Stomach (tissue), 9 donors: ENCODE measurements around the gene CPSF7. TPM values are rescaled to one million over a fixed set of nuclear protein-coding genes. Genes with fewer than 3 reads are reported as not detected.
A peak's percentile ranks its signal among the peaks of the same experiment; 100 is the strongest.
"Not testable (repeated sequence)": the region's sequence is repeated elsewhere in the genome, so short reads cannot be mapped to it uniquely, and the experiment has no call there.

Experiments
- DNase-seq, 2 donors: peaks; one replicate each; pipeline versions ENCODE4 v3.0.0 to v3.0.0-alpha.2; 2013 to 2019
- H3K27ac ChIP-seq, 5 donors: fragments of 200-600 bp in 4 of 5; sonication (generic) in 4 of 5; one replicate each; pipeline ENCODE4 v1.5.1; 2013 to 2019; ENCODE audit warnings: mild to moderate bottlenecking in 1 of 5, moderate library complexity in 1 of 5
- H3K27me3 ChIP-seq, 3 donors: fragments of 200-600 bp; sonication (generic); one replicate each; pipeline ENCODE4 v1.5.1; 2017 to 2019; ENCODE audit warnings: mixed run types in 1 of 3
- H3K36me3 ChIP-seq, 4 donors: fragments of 200-600 bp; sonication (generic); 1 replicate in 3 of 4; 2 replicates in 1 of 4; pipeline ENCODE4 v1.5.1; 2016 to 2019
- H3K4me1 ChIP-seq, 4 donors: fragments of 200-600 bp; sonication (generic); one replicate each; pipeline ENCODE4 v1.5.1; 2016 to 2019
- H3K4me3 ChIP-seq, 4 donors: fragments of 200-600 bp; sonication (generic) in 3 of 4; one replicate each; pipeline ENCODE4 v1.5.1; 2016 to 2019; ENCODE audit warnings: mild to moderate bottlenecking in 1 of 4
- H3K9me3 ChIP-seq, 4 donors: fragments of 200-600 bp; sonication (generic); one replicate each; pipeline ENCODE4 v1.5.1; 2016 to 2019
- CTCF ChIP-seq, 7 experiments: fragments of 450-650 bp in 4 of 7; fragments of 200-600 bp in 3 of 7; sonication (generic) in 3 of 7; IDR thresholded peaks; one replicate each; pipeline ENCODE4 v1.5.1; 2016 to 2019; ENCODE audit warnings: antibody characterized with exemption in 7 of 7, control low read depth in 2 of 7, mild to moderate bottlenecking in 1 of 7
- EP300 ChIP-seq: sonication (generic); formaldehyde crosslinking; IDR thresholded peaks from one replicate; pipeline ENCODE4 v1.6.1; 2017; ENCODE audit warnings: antibody characterized with exemption
- POLR2A ChIP-seq, 4 donors: fragments of 450-650 bp; IDR thresholded peaks; one replicate each; pipeline ENCODE4 v1.6.1; 2016; ENCODE audit warnings: antibody characterized with exemption in 4 of 4, control low read depth in 2 of 4, mild to moderate bottlenecking in 1 of 4, moderate library complexity in 1 of 4
- POLR2AphosphoS5 ChIP-seq, 3 donors: sonication (generic); formaldehyde crosslinking; IDR thresholded peaks; one replicate each; pipeline ENCODE4 v1.6.1; 2016; ENCODE audit warnings: antibody characterized with exemption in 3 of 3
- WGBS, 5 donors: extraction: QIAGEN DNeasy Blood & Tissue Kit in 3 of 5; methylation state at CpG; one replicate each; pipeline versions ENCODE4 v1.1.5 to v1.1.7; 2013 to 2018; 5-methylcytosine and 5-hydroxymethylcytosine counted together
- intact Hi-C: fragments of 100-400 bp; cut with DNase I; formaldehyde crosslinking; loops from one replicate; pipeline ENCODE4 v1.15.1; 2023; ENCODE audit warnings: low total_unique reads
- polyA plus RNA-seq, 3 donors: library from polyadenylated mRNA; stranded (reverse); fragments of 200-250 nt; gene quantifications; one replicate each; pipeline ENCODE4 v1.2.3, GENCODE V29; 2013
- total RNA-seq, 5 donors: library from RNA; depleted of rRNA; stranded (reverse); fragments of >200 nt; gene quantifications; one replicate each; pipeline versions ENCODE4 v1.1.0 to v1.2.3, GENCODE V29; 2014 to 2016
- donor health status: healthy with polysubstance abuse.
- donor health status: Bipolar disorder and iron deficiency.
- donor health status: healthy.

The CPSF7 gene
- total and polyA plus RNA-seq, 8 donors, result 21.7 to 249 (median 34.9) TPM

GRCh38 chr11:61473370-61474012, 43.7 kb upstream of the CPSF7 start:
- DNase-seq, result no peak
- Histone ChIP-seq H3K27me3 (peaks cover 0 to 11% (median 3%) of the 10 kb centered on the region in 3 donors), H3K36me3 (peaks cover 3 to 37% (median 27%) of the 10 kb centered on the region in 4 donors), H3K4me1 (peaks cover 9 to 30% (median 15%) of the 10 kb centered on the region in 4 donors), H3K4me3 (no peak overlapping the region), H3K27ac (peak overlapping the region in 4 of 5 donors; percentile 53 to 75 (median 70)), H3K9me3 (no peaks in the 10 kb centered on the region)
- 83 to 92% (median 91%) methylated on average over 3 of the region's 3 CpGs for WGBS, 5 donors
- TF ChIP-seq POLR2AphosphoS5 (IDR thresholded peaks at IDR 0.05) (no peak), EP300 (no peak)
- intact Hi-C loops, result no loop called here

- Histone ChIP-seq H3K9me3 (no peaks in the 10 kb centered on the region), H3K27me3 (peaks cover 0 to 4% (median 0%) of the 10 kb centered on the region in 3 donors), H3K27ac (peak overlapping the region in 4 of 5 donors; percentile 53 to 75 (median 70)), H3K4me3 (no peak overlapping the region), H3K4me1 (peaks cover 7 to 28% (median 12%) of the 10 kb centered on the region in 4 donors), H3K36me3 (peaks cover 3 to 43% (median 33%) of the 10 kb centered on the region in 4 donors)
- 53 to 85% (median 72%) methylated on average over 5 of the region's 5 CpGs for WGBS, 5 donors
- intact Hi-C loops, result no loop called here
- peak in 1 of 2 donors; percentile 71 for DNase-seq
- TF ChIP-seq CTCF (IDR thresholded peaks at IDR 0.05) (no peak), POLR2AphosphoS5 (IDR thresholded peaks at IDR 0.05) (no peak), EP300 (no peak), POLR2A (IDR thresholded peaks at IDR 0.05) (no peak)
Observed at GRCh38 chr11:61472868-61473267, 43.1 kb upstream of the CPSF7 start.

GRCh38 chr11:61472282-61472681, 42.5 kb upstream of the CPSF7 start:
- Histone ChIP-seq H3K27me3 (no peaks in the 10 kb centered on the region), H3K4me1 (peaks cover under 1 to 22% (median 7%) of the 10 kb centered on the region in 4 donors), H3K9me3 (no peaks in the 10 kb centered on the region), H3K27ac (peak overlapping the region in 4 of 5 donors; percentile 64 to 75 (median 70)), H3K36me3 (peaks cover 3 to 46% (median 35%) of the 10 kb centered on the region in 4 donors), H3K4me3 (no peak overlapping the region)
- DNase-seq, result no peak
- no peak for TF ChIP-seq POLR2AphosphoS5 (IDR thresholded peaks at IDR 0.05)
- TF ChIP-seq EP300, result no peak
- TF ChIP-seq CTCF (IDR thresholded peaks at IDR 0.05), result no peak
- TF ChIP-seq POLR2A (IDR thresholded peaks at IDR 0.05), result no peak
- WGBS, 5 donors, result 63 to 82% (median 76%) methylated on average over 5 of the region's 5 CpGs
- intact Hi-C loops, result no loop called here

GRCh38 chr11:61468002-61468401, 38.2 kb upstream of the CPSF7 start:
- Histone ChIP-seq H3K4me1 (peaks cover 0 to 6% (median 0%) of the 10 kb centered on the region in 4 donors), H3K36me3 (peaks cover 3 to 46% (median 40%) of the 10 kb centered on the region in 4 donors), H3K27me3 (no peaks in the 10 kb centered on the region), H3K9me3 (no peaks in the 10 kb centered on the region), H3K27ac (no peak overlapping the region), H3K4me3 (no peak overlapping the region)
- no peak for TF ChIP-seq POLR2A (IDR thresholded peaks at IDR 0.05)
- TF ChIP-seq CTCF (IDR thresholded peaks at IDR 0.05), result no peak
- TF ChIP-seq EP300, result no peak
- no peak for TF ChIP-seq POLR2AphosphoS5 (IDR thresholded peaks at IDR 0.05)
- 75 to 88% (median 84%) methylated on average over 7 of the region's 7 CpGs for WGBS, 5 donors
- intact Hi-C loops, result no loop called here
- no peak for DNase-seq

- intact Hi-C loops, H3K4me3 ChIP-seq, H3K4me1 ChIP-seq, H3K27me3 ChIP-seq, H3K27ac ChIP-seq, H3K9me3 ChIP-seq, DNase-seq: not testable (repeated sequence)
- WGBS, 5 donors, result 79 to 86% (median 84%) methylated on average over 6 of the region's 6 CpGs
- H3K36me3 ChIP-seq, result peaks cover 3 to 47% (median 42%) of the 10 kb centered on the region in 4 donors
Observed at GRCh38 chr11:61467602-61468001, 37.8 kb upstream of the CPSF7 start.
